HEK293 (cell line): ENCODE data around the gene NID1.

Experiments used
- CTCF ChIA-PET: fragments of 350-600 bp; formaldehyde crosslinking; extraction: SDS; loops from one replicate; lab custom pipeline; 2021; ENCODE audit warnings: antibody characterized with exemption; lab: Yijun Ruan, JAX
- POLR2A ChIA-PET: fragments of 300-600 bp; formaldehyde crosslinking; extraction: SDS; loops from one replicate; lab custom pipeline; 2020; ENCODE audit warnings: antibody characterized with exemption, inconsistent platforms; lab: Yijun Ruan, JAX
- H3K27ac ChIP-seq: fragments of 200-500 bp; sonication (Bioruptor generic); 2 replicates; pipeline ENCODE4 v1.5.1; 2014; ENCODE audit warnings: low read depth, low read length, control low read depth, inconsistent platforms; ENCODE audit errors: extremely low read depth
- H3K36me3 ChIP-seq, 2 experiments: fragments of 200-500 bp in 1 of 2; sonication (Bioruptor generic) in 1 of 2; 1 replicate in 1 of 2; 2 replicates in 1 of 2; pipeline ENCODE4 v1.5.1; 2014 to 2017; ENCODE audit warnings: inconsistent platforms in 2 of 2, low read length in 2 of 2; ENCODE audit not compliant: control insufficient read depth in 2 of 2, insufficient read depth in 1 of 2
- H3K4me1 ChIP-seq: fragments of 200-500 bp; sonication (Bioruptor generic); 2 replicates; pipeline ENCODE4 v1.5.1; 2014; ENCODE audit warnings: mild to moderate bottlenecking, low read length, inconsistent platforms; ENCODE audit not compliant: control insufficient read depth, insufficient read depth
- H3K4me3 ChIP-seq: 2 replicates; pipeline ENCODE4 v1.5.1; 2011; ENCODE audit warnings: low read depth, mild to moderate bottlenecking, control low read depth, low read length, moderate library complexity
- H3K9me3 ChIP-seq: fragments of 200-500 bp; sonication (Bioruptor generic); 2 replicates; pipeline ENCODE4 v1.5.1; 2014; ENCODE audit warnings: low read depth, low read length, inconsistent platforms; ENCODE audit not compliant: control insufficient read depth, insufficient read depth
- KLF8 ChIP-seq: fragments of 450-650 bp; formaldehyde crosslinking; IDR thresholded peaks from 2 replicates; pipeline ENCODE4 v1.5.1; 2016; ENCODE audit warnings: missing biosample characterization, missing genetic modification characterization
- YY2 ChIP-seq: fragments of 450-650 bp; formaldehyde crosslinking; IDR thresholded peaks from 2 replicates; pipeline ENCODE4 v1.5.1; 2016; ENCODE audit warnings: missing biosample characterization, missing genetic modification characterization
- ZNF133 ChIP-seq: fragments of 450-650 bp; formaldehyde crosslinking; IDR thresholded peaks from 2 replicates; pipeline ENCODE4 v1.5.1; 2016; ENCODE audit warnings: missing biosample characterization, missing genetic modification characterization
- ZNF155 ChIP-seq: fragments of 450-650 bp; formaldehyde crosslinking; IDR thresholded peaks from 2 replicates; pipeline ENCODE4 v1.5.1; 2016; ENCODE audit warnings: missing biosample characterization, missing genetic modification characterization
- ZNF239 ChIP-seq: fragments of 450-650 bp; formaldehyde crosslinking; IDR thresholded peaks from 2 replicates; pipeline ENCODE4 v1.5.1; 2016; ENCODE audit warnings: missing biosample characterization, missing genetic modification characterization
- ZNF350 ChIP-seq: fragments of 450-650 bp; formaldehyde crosslinking; IDR thresholded peaks from 2 replicates; pipeline ENCODE4 v1.5.0; 2017; ENCODE audit warnings: missing biosample characterization, mild to moderate bottlenecking, missing genetic modification characterization
- ZNF548 ChIP-seq: fragments of 450-650 bp; formaldehyde crosslinking; IDR thresholded peaks from 2 replicates; pipeline ENCODE4 v1.5.1; 2016; ENCODE audit warnings: missing biosample characterization, missing genetic modification characterization
- ZNF560 ChIP-seq: fragments of 450-650 bp; formaldehyde crosslinking; IDR thresholded peaks from 2 replicates; pipeline ENCODE4 v1.5.1; 2017; ENCODE audit warnings: missing biosample characterization, missing genetic modification characterization, borderline replicate concordance
- ZNF571 ChIP-seq: fragments of 450-650 bp; formaldehyde crosslinking; IDR thresholded peaks from 2 replicates; pipeline ENCODE4 v1.5.0; 2017; ENCODE audit warnings: missing biosample characterization, missing genetic modification characterization
- ZNF596 ChIP-seq: fragments of 450-650 bp; IDR thresholded peaks from 2 replicates; pipeline ENCODE4 v1.5.0; 2018; ENCODE audit warnings: missing biosample characterization, mild to moderate bottlenecking, missing genetic modification characterization, moderate library complexity
- ZNF660 ChIP-seq: fragments of 450-650 bp; IDR thresholded peaks from 2 replicates; pipeline ENCODE4 v1.5.1; 2018; ENCODE audit warnings: missing biosample characterization, mild to moderate bottlenecking, missing genetic modification characterization
- ZNF670 ChIP-seq: fragments of 450-650 bp; formaldehyde crosslinking; IDR thresholded peaks from 2 replicates; pipeline ENCODE4 v1.5.1; 2016; ENCODE audit warnings: missing biosample characterization, missing genetic modification characterization, low read depth
- ZNF785 ChIP-seq: fragments of 450-650 bp; formaldehyde crosslinking; IDR thresholded peaks from 2 replicates; pipeline ENCODE4 v1.5.1; 2016; ENCODE audit warnings: missing biosample characterization, missing genetic modification characterization
- TF ChIP-seq, protein P1 (sequence below): IDR thresholded peaks from 2 replicates; pipeline ENCODE4 v1.6.1; 2011; ENCODE audit warnings: mild to moderate bottlenecking, low read depth, low read length, borderline replicate concordance
- TF ChIP-seq, protein P2 (sequence below): fragments of 450-650 bp; formaldehyde crosslinking; IDR thresholded peaks from 2 replicates; pipeline ENCODE4 v1.5.0; 2017; ENCODE audit warnings: missing biosample characterization, missing genetic modification characterization, borderline replicate concordance
- TF ChIP-seq, protein P3 (sequence below): fragments of 450-650 bp; formaldehyde crosslinking; IDR thresholded peaks from 2 replicates; pipeline ENCODE4 v1.5.1; 2016; ENCODE audit warnings: missing biosample characterization, missing genetic modification characterization
- TF ChIP-seq, protein P4 (sequence below): fragments of 450-650 bp; formaldehyde crosslinking; optimal IDR thresholded peaks from 2 replicates; pipeline ENCODE3; 2016; ENCODE audit warnings: missing biosample characterization, mild to moderate bottlenecking, missing genetic modification characterization
- TF ChIP-seq, protein P5 (sequence below): fragments of 450-650 bp; formaldehyde crosslinking; IDR thresholded peaks from 2 replicates; pipeline ENCODE4 v1.5.1; 2016; ENCODE audit warnings: missing biosample characterization, missing genetic modification characterization
- TF ChIP-seq, protein P6 (sequence below): fragments of 450-650 bp; formaldehyde crosslinking; IDR thresholded peaks from 2 replicates; pipeline ENCODE4 v1.5.1; 2016; ENCODE audit warnings: missing biosample characterization, missing genetic modification characterization
- TF ChIP-seq, protein P7 (sequence below): fragments of 450-650 bp; formaldehyde crosslinking; IDR thresholded peaks from 2 replicates; pipeline ENCODE4 v1.5.1; 2016; ENCODE audit warnings: missing biosample characterization, missing genetic modification characterization
- TF ChIP-seq, protein P8 (sequence below): fragments of 450-650 bp; formaldehyde crosslinking; IDR thresholded peaks from 2 replicates; pipeline ENCODE4 v1.5.1; 2017; ENCODE audit warnings: missing biosample characterization, missing genetic modification characterization

NID1 gene

DNA sequence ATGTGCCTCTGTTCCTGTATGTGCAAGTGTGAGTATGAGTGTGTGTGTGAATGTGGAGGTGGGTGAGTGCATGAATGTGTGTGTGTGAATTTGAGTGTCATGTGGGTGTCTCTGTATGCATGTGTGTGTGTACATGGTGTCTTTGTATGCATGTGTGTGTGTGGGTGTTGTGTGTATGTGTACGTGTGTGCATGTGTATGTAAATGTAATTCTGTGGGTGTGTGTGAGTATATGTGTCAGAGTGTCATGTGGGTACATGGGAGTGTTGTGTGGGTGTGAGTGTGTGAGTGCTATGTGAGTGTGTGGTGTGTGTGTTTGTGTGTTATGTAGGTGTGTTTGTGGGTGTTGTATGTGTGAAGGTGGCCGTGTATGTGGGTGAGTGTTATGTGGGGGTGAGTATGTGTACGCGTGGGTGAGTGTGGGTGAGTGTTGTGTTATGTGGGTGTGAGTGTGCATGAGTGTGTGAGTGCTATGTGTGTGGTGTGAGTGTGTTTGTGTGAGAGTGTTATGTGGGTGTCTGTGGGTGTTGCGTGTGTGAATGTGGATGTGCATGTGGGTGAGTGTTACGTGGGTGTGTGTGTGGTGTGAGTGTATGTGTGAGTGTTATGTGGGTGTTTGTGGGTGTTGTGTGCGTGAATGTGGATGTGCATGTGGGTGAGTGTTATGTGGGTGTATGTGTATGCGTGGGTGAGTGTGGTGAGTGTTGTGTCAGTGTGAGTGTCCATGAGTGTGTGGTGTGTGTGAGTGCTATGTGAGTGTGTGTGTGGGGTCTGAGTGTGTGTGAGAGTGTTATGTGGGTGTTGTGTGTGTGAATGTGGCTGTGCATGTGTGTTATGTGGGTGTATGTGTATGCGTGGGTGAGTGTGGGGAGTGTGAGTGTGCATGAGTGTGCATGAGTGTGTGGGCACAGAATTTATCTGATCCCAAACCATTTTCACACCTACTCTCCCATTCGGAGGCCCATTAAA lies 36.6 kb upstream of the NID1 start:
- Histone ChIP-seq H3K4me3 (no peak overlapping the region), H3K4me1 (no peaks in the 10 kb centered on the region), H3K27ac (no peak overlapping the region), H3K9me3 (no peaks in the 10 kb centered on the region), H3K36me3 (no peaks in the 10 kb centered on the region)
- CTCF ChIA-PET: no interaction called here
- POLR2A ChIA-PET: no interaction called here
- TF ChIP-seq YY2 (tag by site-specific recombination): peak; percentile 48; the same call in 1 of the 2 replicates
- TF ChIP-seq ZNF350 (tag by site-specific recombination): no peak
- TF ChIP-seq, protein P1, sequence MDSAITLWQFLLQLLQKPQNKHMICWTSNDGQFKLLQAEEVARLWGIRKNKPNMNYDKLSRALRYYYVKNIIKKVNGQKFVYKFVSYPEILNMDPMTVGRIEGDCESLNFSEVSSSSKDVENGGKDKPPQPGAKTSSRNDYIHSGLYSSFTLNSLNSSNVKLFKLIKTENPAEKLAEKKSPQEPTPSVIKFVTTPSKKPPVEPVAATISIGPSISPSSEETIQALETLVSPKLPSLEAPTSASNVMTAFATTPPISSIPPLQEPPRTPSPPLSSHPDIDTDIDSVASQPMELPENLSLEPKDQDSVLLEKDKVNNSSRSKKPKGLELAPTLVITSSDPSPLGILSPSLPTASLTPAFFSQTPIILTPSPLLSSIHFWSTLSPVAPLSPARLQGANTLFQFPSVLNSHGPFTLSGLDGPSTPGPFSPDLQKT: no peak
- TF ChIP-seq ZNF785 (tag by site-specific recombination): peak; percentile 93
- peak; percentile 95 for TF ChIP-seq ZNF571 (tag by site-specific recombination)
- TF ChIP-seq ZNF660 (tag by site-specific recombination): no peak
- TF ChIP-seq ZNF548 (tag by site-specific recombination): no peak
- peak; percentile 30; the same call in 1 of the 2 replicates for TF ChIP-seq ZNF133 (tag by site-specific recombination)
- TF ChIP-seq, protein P2, sequence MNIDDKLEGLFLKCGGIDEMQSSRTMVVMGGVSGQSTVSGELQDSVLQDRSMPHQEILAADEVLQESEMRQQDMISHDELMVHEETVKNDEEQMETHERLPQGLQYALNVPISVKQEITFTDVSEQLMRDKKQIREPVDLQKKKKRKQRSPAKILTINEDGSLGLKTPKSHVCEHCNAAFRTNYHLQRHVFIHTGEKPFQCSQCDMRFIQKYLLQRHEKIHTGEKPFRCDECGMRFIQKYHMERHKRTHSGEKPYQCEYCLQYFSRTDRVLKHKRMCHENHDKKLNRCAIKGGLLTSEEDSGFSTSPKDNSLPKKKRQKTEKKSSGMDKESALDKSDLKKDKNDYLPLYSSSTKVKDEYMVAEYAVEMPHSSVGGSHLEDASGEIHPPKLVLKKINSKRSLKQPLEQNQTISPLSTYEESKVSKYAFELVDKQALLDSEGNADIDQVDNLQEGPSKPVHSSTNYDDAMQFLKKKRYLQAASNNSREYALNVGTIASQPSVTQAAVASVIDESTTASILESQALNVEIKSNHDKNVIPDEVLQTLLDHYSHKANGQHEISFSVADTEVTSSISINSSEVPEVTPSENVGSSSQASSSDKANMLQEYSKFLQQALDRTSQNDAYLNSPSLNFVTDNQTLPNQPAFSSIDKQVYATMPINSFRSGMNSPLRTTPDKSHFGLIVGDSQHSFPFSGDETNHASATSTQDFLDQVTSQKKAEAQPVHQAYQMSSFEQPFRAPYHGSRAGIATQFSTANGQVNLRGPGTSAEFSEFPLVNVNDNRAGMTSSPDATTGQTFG: peak; percentile 75; the same call in 1 of the 2 replicates
- TF ChIP-seq, protein P3, sequence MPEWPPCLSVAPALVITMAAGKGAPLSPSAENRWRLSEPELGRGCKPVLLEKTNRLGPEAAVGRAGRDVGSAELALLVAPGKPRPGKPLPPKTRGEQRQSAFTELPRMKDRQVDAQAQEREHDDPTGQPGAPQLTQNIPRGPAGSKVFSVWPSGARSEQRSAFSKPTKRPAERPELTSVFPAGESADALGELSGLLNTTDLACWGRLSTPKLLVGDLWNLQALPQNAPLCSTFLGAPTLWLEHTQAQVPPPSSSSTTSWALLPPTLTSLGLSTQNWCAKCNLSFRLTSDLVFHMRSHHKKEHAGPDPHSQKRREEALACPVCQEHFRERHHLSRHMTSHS (tag by site-specific recombination): 0 out of 2 replicates have a peak, but pooled peaks have one; percentile 36
- TF ChIP-seq, protein P4, sequence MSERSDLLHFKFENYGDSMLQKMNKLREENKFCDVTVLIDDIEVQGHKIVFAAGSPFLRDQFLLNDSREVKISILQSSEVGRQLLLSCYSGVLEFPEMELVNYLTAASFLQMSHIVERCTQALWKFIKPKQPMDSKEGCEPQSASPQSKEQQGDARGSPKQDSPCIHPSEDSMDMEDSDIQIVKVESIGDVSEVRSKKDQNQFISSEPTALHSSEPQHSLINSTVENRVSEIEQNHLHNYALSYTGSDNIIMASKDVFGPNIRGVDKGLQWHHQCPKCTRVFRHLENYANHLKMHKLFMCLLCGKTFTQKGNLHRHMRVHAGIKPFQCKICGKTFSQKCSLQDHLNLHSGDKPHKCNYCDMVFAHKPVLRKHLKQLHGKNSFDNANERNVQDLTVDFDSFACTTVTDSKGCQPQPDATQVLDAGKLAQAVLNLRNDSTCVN (tag by site-specific recombination): peak; percentile 26
- TF ChIP-seq, protein P5, sequence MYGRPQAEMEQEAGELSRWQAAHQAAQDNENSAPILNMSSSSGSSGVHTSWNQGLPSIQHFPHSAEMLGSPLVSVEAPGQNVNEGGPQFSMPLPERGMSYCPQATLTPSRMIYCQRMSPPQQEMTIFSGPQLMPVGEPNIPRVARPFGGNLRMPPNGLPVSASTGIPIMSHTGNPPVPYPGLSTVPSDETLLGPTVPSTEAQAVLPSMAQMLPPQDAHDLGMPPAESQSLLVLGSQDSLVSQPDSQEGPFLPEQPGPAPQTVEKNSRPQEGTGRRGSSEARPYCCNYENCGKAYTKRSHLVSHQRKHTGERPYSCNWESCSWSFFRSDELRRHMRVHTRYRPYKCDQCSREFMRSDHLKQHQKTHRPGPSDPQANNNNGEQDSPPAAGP (tag by site-specific recombination): no peak
- peak; percentile 51 for TF ChIP-seq ZNF239 (tag by site-specific recombination)
- TF ChIP-seq KLF8 (tag by site-specific recombination): no peak
- no peak for TF ChIP-seq ZNF560 (tag by site-specific recombination)
- no peak for TF ChIP-seq ZNF596 (tag by site-specific recombination)
- TF ChIP-seq ZNF670 (tag by site-specific recombination): no peak; the same call in 1 of the 2 replicates
- TF ChIP-seq, protein P6, sequence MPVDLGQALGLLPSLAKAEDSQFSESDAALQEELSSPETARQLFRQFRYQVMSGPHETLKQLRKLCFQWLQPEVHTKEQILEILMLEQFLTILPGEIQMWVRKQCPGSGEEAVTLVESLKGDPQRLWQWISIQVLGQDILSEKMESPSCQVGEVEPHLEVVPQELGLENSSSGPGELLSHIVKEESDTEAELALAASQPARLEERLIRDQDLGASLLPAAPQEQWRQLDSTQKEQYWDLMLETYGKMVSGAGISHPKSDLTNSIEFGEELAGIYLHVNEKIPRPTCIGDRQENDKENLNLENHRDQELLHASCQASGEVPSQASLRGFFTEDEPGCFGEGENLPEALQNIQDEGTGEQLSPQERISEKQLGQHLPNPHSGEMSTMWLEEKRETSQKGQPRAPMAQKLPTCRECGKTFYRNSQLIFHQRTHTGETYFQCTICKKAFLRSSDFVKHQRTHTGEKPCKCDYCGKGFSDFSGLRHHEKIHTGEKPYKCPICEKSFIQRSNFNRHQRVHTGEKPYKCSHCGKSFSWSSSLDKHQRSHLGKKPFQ (tag by site-specific recombination): peak; percentile 55; the same call in 1 of the 2 replicates
- peak; percentile 72; the same call in 1 of the 2 replicates for TF ChIP-seq ZNF155 (tag by site-specific recombination)
- TF ChIP-seq, protein P7, sequence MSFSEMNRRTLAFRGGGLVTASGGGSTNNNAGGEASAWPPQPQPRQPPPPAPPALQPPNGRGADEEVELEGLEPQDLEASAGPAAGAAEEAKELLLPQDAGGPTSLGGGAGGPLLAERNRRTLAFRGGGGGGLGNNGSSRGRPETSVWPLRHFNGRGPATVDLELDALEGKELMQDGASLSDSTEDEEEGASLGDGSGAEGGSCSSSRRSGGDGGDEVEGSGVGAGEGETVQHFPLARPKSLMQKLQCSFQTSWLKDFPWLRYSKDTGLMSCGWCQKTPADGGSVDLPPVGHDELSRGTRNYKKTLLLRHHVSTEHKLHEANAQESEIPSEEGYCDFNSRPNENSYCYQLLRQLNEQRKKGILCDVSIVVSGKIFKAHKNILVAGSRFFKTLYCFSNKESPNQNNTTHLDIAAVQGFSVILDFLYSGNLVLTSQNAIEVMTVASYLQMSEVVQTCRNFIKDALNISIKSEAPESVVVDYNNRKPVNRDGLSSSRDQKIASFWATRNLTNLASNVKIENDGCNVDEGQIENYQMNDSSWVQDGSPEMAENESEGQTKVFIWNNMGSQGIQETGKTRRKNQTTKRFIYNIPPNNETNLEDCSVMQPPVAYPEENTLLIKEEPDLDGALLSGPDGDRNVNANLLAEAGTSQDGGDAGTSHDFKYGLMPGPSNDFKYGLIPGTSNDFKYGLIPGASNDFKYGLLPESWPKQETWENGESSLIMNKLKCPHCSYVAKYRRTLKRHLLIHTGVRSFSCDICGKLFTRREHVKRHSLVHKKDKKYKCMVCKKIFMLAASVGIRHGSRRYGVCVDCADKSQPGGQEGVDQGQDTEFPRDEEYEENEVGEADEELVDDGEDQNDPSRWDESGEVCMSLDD (tag by site-specific recombination): peak; percentile 46; the same call in 1 of the 2 replicates
- TF ChIP-seq, protein P8, sequence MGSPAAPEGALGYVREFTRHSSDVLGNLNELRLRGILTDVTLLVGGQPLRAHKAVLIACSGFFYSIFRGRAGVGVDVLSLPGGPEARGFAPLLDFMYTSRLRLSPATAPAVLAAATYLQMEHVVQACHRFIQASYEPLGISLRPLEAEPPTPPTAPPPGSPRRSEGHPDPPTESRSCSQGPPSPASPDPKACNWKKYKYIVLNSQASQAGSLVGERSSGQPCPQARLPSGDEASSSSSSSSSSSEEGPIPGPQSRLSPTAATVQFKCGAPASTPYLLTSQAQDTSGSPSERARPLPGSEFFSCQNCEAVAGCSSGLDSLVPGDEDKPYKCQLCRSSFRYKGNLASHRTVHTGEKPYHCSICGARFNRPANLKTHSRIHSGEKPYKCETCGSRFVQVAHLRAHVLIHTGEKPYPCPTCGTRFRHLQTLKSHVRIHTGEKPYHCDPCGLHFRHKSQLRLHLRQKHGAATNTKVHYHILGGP (tag by site-specific recombination): peak; percentile 21; the same call in 1 of the 2 replicates
